Activated CD4-positive, alpha-beta T cell treated with anti-CD3 and anti-CD28 coated beads, Interleukin-2, amount 10 ng/mL, durations not matched to agents 7 days and 5 days (primary cell): ENCODE measurements around the gene TMEM273. TPM values are rescaled to one million over a fixed set of nuclear protein-coding genes. Genes with fewer than 3 reads are reported as not detected.

Source experiments
- CTCF ChIA-PET: fragments of 350-600 bp; sonication (Branson Sonifier 250); formaldehyde crosslinking; loops from one replicate; lab custom pipeline; 2021; ENCODE audit warnings: antibody characterized with exemption; lab: Charles Lee
- POLR2A ChIA-PET: fragments of 350-600 bp; sonication (Branson Sonifier 250); formaldehyde crosslinking; loops from one replicate; lab custom pipeline; 2021; ENCODE audit warnings: antibody characterized with exemption; lab: Charles Lee
- DNase-seq: peaks from one replicate; pipeline ENCODE4 v3.0.0-alpha.2; 2020
- H3K27ac Mint-ChIP-seq: one replicate; pipeline ENCODE4 v1.8.0; 2021; ENCODE audit warnings: mild to moderate bottlenecking, moderate library complexity, mixed read lengths
- H3K27me3 Mint-ChIP-seq: one replicate; pipeline ENCODE4 v1.8.0; 2021; ENCODE audit warnings: mixed read lengths
- H3K36me3 Mint-ChIP-seq: one replicate; pipeline ENCODE4 v1.8.0; 2021; ENCODE audit warnings: low read depth, mixed read lengths
- H3K4me1 Mint-ChIP-seq: one replicate; pipeline ENCODE4 v1.8.0; 2021; ENCODE audit warnings: mixed read lengths
- H3K4me3 Mint-ChIP-seq: one replicate; pipeline ENCODE4 v1.8.0; 2021; ENCODE audit warnings: mild to moderate bottlenecking, moderate library complexity, mixed read lengths
- H3K9me3 Mint-ChIP-seq: one replicate; pipeline ENCODE4 v1.8.0; 2021; ENCODE audit warnings: mixed read lengths
- total RNA-seq, 2 experiments: library from RNA; stranded (reverse); gene quantifications; one replicate each; pipeline ENCODE4 v1.2.3, GENCODE V29; 2021

TMEM273 gene
- total RNA-seq, 2 experiments from 2014 or later, result 12.5 to 14.0 TPM

DNA sequence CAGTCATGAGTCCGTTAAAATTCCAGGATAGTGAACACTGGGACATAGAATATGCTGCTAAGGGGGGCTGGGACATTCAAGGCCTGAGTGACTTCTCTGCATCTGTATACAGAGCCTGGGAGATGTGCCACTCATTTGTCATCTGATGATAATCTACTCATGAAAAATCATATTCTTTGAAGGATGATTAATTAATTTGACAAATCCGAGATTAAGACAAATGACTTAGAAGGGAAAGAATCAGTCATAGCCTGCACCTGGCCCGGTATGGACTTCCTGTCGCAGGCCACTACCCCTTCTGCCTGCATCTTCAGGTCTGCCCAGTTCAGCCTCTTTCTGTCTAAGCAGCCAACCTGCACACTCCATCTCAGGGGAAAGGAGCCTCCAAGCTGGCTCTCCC is 35.5 kb downstream of the TMEM273 start:
- ChIA-PET POLR2A (no interaction called here), CTCF (no interaction called here)
- Mint-ChIP-seq H3K27ac (no peak overlapping the region), H3K36me3 (no peaks in the 10 kb centered on the region), H3K27me3 (peaks cover 7% of the 10 kb centered on the region), H3K4me3 (no peak overlapping the region), H3K4me1 (peaks cover 17% of the 10 kb centered on the region), H3K9me3 (peaks cover 3% of the 10 kb centered on the region)
- DNase-seq, result no peak

- DNase-seq, result no peak
- Mint-ChIP-seq H3K27me3 (peaks cover 6% of the 10 kb centered on the region), H3K4me3 (no peak overlapping the region), H3K27ac (no peak overlapping the region), H3K36me3 (no peaks in the 10 kb centered on the region), H3K4me1 (peaks cover 10% of the 10 kb centered on the region), H3K9me3 (peaks cover 5% of the 10 kb centered on the region)
- ChIA-PET CTCF (no interaction called here), POLR2A (no interaction called here)
Observed at GRCh38 chr10:49152037-49152436, 36.2 kb downstream of the TMEM273 start.

GRCh38 chr10:49151481-49151880 is 36.7 kb downstream of the TMEM273 start:
- no peak overlapping the region for H3K27ac Mint-ChIP-seq
- H3K4me1 Mint-ChIP-seq, result peaks cover 5% of the 10 kb centered on the region
- no peak overlapping the region for H3K4me3 Mint-ChIP-seq
- H3K36me3 Mint-ChIP-seq, result no peaks in the 10 kb centered on the region
- ChIA-PET CTCF (no interaction called here), POLR2A (no interaction called here)
- peaks cover 5% of the 10 kb centered on the region for H3K9me3 Mint-ChIP-seq
- DNase-seq, result no peak
- peaks cover 6% of the 10 kb centered on the region for H3K27me3 Mint-ChIP-seq

DNA sequence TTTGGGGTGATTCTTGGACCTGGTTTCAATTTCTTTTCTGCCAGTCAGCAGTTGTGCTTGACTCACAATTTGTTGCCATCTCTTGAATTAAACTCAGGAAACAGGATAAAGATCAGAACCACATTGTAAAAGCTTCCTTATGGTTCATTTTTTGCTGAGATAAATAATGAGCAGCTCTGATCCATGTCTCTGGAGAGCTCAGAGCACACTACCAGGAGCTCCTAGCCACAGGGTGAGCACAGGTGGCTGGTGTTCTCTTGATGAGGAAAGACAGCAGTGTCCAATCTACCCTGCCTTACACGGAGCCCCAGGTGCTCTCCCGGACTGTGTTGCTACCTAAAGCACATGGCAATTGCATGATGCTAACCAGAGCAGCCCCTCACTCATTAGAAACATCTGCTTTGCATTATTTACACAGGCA is 37.2 kb downstream of the TMEM273 start:
- DNase-seq, result no peak
- H3K27ac Mint-ChIP-seq, result no peak overlapping the region
- H3K9me3 Mint-ChIP-seq, result peaks cover 5% of the 10 kb centered on the region
- peaks cover 2% of the 10 kb centered on the region for H3K4me1 Mint-ChIP-seq
- peaks cover 9% of the 10 kb centered on the region for H3K27me3 Mint-ChIP-seq
- CTCF ChIA-PET, result no interaction called here
- no peaks in the 10 kb centered on the region for H3K36me3 Mint-ChIP-seq
- H3K4me3 Mint-ChIP-seq, result no peak overlapping the region
- POLR2A ChIA-PET, result no interaction called here

GRCh38 chr10:49150426-49150825 is 37.8 kb downstream of the TMEM273 start:
- Mint-ChIP-seq H3K27ac (no peak overlapping the region), H3K9me3 (peaks cover 5% of the 10 kb centered on the region)

GRCh38 chr10:49149881-49150280 is 38.3 kb downstream of the TMEM273 start:
- H3K4me1 Mint-ChIP-seq, result peaks cover 2% of the 10 kb centered on the region
- no peak for DNase-seq
- H3K4me3 Mint-ChIP-seq, result no peak overlapping the region
- peaks cover 5% of the 10 kb centered on the region for H3K9me3 Mint-ChIP-seq
- H3K27ac Mint-ChIP-seq, result no peak overlapping the region
- no peaks in the 10 kb centered on the region for H3K36me3 Mint-ChIP-seq
- CTCF ChIA-PET, result no interaction called here
- peaks cover 9% of the 10 kb centered on the region for H3K27me3 Mint-ChIP-seq
- POLR2A ChIA-PET, result no interaction called here

More at GRCh38 chr10:49150426-49150825, 37.8 kb downstream of the TMEM273 start:
- no peak for DNase-seq
- no peak overlapping the region for H3K4me3 Mint-ChIP-seq
- ChIA-PET CTCF (no interaction called here), POLR2A (no interaction called here)
- peaks cover 9% of the 10 kb centered on the region for H3K27me3 Mint-ChIP-seq
- peaks cover 2% of the 10 kb centered on the region for H3K4me1 Mint-ChIP-seq
- H3K36me3 Mint-ChIP-seq, result no peaks in the 10 kb centered on the region

DNA sequence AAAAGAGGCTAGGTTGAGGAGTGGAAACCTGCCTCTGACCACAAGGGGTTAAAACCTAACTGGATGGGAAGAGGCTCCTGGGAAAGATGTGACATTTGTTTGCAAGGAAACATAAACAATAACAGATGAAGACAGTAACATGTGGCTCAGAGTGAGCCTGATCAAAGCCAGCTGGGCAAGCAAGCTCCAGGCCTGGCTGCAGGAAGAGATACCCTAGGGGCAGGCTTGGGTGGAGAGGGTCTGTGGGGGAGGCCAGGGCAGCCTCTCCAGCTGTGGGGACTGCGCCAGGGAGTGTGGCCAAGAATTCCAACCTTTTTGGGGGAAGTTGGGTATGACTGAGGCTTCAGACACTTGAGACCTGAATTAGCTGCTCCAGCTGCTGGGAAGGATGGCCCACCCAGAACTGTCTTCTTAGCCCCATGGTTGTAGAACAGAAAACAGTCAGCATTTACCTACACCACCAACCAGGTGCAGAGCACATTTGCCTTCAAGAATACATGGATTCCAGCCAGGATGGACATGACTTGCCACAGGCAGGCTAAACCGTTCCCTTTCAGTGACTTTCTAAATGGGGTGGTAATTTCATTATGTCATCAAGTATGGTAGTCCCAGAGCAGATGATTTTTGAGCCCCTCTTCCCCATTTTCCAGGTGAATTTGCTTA is 44.0 kb downstream of the TMEM273 start:
- Mint-ChIP-seq H3K4me3 (no peak overlapping the region), H3K36me3 (no peaks in the 10 kb centered on the region), H3K27me3 (peaks cover 7% of the 10 kb centered on the region), H3K4me1 (no peaks in the 10 kb centered on the region), H3K27ac (no peak overlapping the region), H3K9me3 (peaks cover 5% of the 10 kb centered on the region)
- ChIA-PET POLR2A (no interaction called here), CTCF (interaction anchor here (0.7 kb wide), 1 partner anchor 10 kb away, joined by 4 read pairs; no protein-coding TSS in a partner anchor)
- DNase-seq, result no peak

DNA sequence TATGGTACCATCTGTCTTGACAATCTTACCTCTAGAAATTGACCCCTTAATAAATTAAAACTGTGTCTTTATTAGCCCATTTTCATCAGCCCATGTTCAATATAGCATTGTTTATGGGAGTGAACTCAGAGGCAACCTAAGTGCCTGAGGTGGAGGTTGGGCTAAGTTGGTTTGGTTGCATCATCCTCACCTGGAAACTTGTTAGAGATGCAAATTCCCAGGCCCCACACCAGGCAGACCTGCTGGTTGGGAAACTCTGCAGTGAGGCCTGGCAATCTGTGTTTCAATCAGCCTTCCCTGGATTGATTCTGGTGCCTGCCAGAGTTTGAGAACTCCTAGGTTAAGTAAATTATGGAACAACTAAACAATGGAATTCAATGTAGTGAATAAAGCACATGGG is 44.9 kb downstream of the TMEM273 start:
- no peaks in the 10 kb centered on the region for H3K4me1 Mint-ChIP-seq
- peaks cover 5% of the 10 kb centered on the region for H3K27me3 Mint-ChIP-seq
- POLR2A ChIA-PET, result no interaction called here
- DNase-seq, result no peak
- H3K4me3 Mint-ChIP-seq, result no peak overlapping the region
- peaks cover 4% of the 10 kb centered on the region for H3K9me3 Mint-ChIP-seq
- H3K27ac Mint-ChIP-seq, result no peak overlapping the region
- no peaks in the 10 kb centered on the region for H3K36me3 Mint-ChIP-seq
- CTCF ChIA-PET, result no interaction called here

DNA sequence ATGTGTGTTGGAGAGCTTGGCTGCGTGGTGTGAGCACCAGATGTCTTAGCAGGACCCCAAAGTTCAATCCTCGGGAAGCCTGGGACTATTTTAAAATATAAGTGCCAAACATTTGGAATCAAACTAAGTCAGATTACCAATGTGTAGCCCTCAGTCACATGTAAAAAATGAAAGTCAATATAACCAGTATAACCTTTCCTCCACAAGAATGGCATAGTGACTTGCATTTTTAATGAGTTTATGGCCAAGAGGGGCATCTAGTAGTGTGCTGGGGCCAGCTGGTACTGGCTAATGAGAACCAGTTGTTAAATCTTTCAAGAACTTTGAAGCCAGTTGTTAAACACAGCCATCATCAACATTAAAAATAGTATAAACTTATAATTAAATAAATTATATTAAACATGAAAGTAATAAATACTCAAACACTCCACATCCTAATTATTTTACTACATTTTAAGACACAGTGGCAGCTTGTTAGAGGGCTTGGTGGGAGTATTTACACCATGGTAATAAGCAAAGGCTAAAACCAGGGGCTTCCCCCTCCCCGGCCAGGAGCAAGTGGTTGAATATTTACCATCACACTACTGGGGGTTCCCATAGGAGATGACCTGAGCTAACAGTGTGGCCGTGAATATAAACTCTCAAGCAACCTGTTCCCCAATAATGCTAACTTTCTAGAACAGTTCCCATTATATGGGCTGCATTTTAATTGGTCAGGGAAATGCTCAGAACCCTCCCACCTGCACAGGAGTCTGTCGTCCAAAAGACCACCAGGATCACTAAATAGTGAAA is 46.5 kb downstream of the TMEM273 start:
- no peak overlapping the region for H3K27ac Mint-ChIP-seq
- H3K4me3 Mint-ChIP-seq, result no peak overlapping the region
- no peaks in the 10 kb centered on the region for H3K9me3 Mint-ChIP-seq
- CTCF ChIA-PET, result no interaction called here
- no peaks in the 10 kb centered on the region for H3K4me1 Mint-ChIP-seq
- no peak for DNase-seq
- POLR2A ChIA-PET, result no interaction called here
- peaks cover 10% of the 10 kb centered on the region for H3K27me3 Mint-ChIP-seq
- H3K36me3 Mint-ChIP-seq, result no peaks in the 10 kb centered on the region

DNA sequence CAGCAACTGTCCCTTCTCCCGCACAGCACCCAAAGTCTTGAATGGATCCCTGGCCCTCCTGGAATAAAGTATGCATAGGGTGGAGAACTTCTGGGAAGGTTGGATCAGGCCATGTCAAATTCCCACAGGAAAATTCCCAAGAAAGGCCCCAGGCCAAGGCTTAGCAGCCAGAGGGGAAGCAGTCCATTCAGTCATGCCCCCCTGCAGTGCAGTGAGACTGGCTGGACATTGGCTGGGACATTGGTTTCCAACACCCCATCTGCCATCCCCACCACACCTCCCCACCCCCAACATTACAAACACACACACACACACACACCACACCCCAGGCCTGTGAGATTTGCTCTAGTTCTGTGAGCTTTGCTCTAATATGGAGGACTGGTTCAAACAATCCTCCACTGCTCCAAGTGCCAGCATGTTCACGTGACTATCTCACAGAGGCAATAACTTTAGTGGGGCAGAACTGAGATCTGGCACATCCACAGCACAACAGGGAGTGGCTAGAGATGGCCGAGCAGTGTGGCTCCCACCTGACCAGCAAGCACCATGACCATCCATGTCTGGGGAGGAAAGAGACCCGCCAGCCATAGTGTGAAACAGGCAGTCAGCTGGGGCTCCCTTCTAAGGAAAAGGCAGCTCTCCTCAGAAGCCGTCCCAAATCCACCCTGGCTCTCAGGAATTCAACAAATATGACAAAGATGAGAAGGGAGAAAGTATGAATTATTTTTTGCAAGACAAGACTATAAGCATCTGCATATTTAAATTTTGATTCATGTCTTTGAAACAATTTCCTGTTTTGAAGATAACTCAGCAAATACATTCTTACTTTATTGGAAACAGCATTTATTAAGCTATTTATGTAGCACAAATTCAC is 47.6 kb downstream of the TMEM273 start:
- Mint-ChIP-seq H3K27me3 (peaks cover 12% of the 10 kb centered on the region), H3K36me3 (no peaks in the 10 kb centered on the region), H3K4me1 (no peaks in the 10 kb centered on the region), H3K9me3 (no peaks in the 10 kb centered on the region), H3K27ac (no peak overlapping the region), H3K4me3 (no peak overlapping the region)
- DNase-seq, result no peak
- ChIA-PET CTCF (no interaction called here), POLR2A (no interaction called here)

DNA sequence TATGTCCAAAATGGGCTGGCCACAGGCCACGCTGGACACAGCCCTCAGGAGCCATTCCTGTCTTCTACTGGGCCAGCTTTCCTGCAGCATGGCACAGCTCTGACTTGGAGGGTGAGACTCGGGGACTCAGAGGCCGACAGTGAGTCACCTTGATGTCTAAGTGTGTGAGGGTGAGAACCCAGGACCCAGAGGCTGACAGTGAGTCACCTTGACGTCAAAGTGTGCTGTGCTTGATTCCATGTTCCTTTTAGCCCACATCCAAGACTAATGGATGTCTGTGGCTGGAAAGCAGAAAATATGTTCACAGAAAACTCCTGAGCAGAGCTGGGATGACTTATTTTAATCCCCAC is 48.4 kb downstream of the TMEM273 start:
- H3K27ac Mint-ChIP-seq, result no peak overlapping the region
- no peak overlapping the region for H3K4me3 Mint-ChIP-seq
- no peaks in the 10 kb centered on the region for H3K4me1 Mint-ChIP-seq
- POLR2A ChIA-PET, result no interaction called here
- CTCF ChIA-PET, result no interaction called here
- H3K9me3 Mint-ChIP-seq, result no peaks in the 10 kb centered on the region
- peaks cover 13% of the 10 kb centered on the region for H3K27me3 Mint-ChIP-seq
- H3K36me3 Mint-ChIP-seq, result no peaks in the 10 kb centered on the region
- no peak for DNase-seq

- Mint-ChIP-seq H3K27me3 (peaks cover 13% of the 10 kb centered on the region), H3K4me1 (no peaks in the 10 kb centered on the region), H3K27ac (no peak overlapping the region), H3K36me3 (no peaks in the 10 kb centered on the region), H3K9me3 (no peaks in the 10 kb centered on the region), H3K4me3 (no peak overlapping the region)
- CTCF ChIA-PET, result interaction anchor here (0.6 kb wide), 1 partner anchor 521 kb away, joined by 3 read pairs; no protein-coding TSS in a partner anchor
- DNase-seq, result no peak
- POLR2A ChIA-PET, result no interaction called here
Observed at GRCh38 chr10:49139028-49139845, 49.0 kb downstream of the TMEM273 start.
